SK-N-SH treated with all-trans-retinoic acid at 6 μM for 48 hours (cell line): ENCODE data around the gene PARVB.

Source experiments
- ARNTL ChIP-seq: fragments of 450-650 bp; formaldehyde crosslinking; IDR thresholded peaks from 2 replicates; pipeline ENCODE4 v1.5.0; 2020; ENCODE audit warnings: low read depth, mild to moderate bottlenecking, moderate library complexity, borderline replicate concordance
- BACH2 ChIP-seq: fragments of 250-450 bp; sonication (Bioruptor Pico); IDR thresholded peaks from 2 replicates; pipeline ENCODE4 v1.9.0; 2021; ENCODE audit warnings: mild to moderate bottlenecking, borderline replicate concordance
- CREB5 ChIP-seq: fragments of 250-450 bp; sonication (Bioruptor Pico); IDR thresholded peaks from 2 replicates; pipeline ENCODE4 v1.5.1; 2020; ENCODE audit warnings: low read depth, mild to moderate bottlenecking, moderate library complexity
- CSDC2 ChIP-seq: fragments of 250-450 bp; sonication (Bioruptor Pico); IDR thresholded peaks from 2 replicates; pipeline ENCODE4 v1.5.0; 2020; ENCODE audit warnings: mild to moderate bottlenecking, moderate library complexity
- CSRNP3 ChIP-seq: fragments of 250-450 bp; sonication (Bioruptor Pico); IDR thresholded peaks from 2 replicates; pipeline ENCODE4 v1.5.1; 2021; ENCODE audit warnings: mild to moderate bottlenecking, moderate library complexity
- OSR1 ChIP-seq: fragments of 250-450 bp; sonication (Bioruptor Pico); IDR thresholded peaks from 2 replicates; pipeline ENCODE4 v1.8.0; 2022; ENCODE audit warnings: moderate library complexity, mild to moderate bottlenecking, inconsistent platforms
- PATZ1 ChIP-seq: fragments of 250-450 bp; sonication (Bioruptor Pico); IDR thresholded peaks from 2 replicates; pipeline ENCODE4 v1.8.0; 2020; ENCODE audit warnings: mild to moderate bottlenecking, moderate library complexity, borderline replicate concordance
- PPARA ChIP-seq: fragments of 250-450 bp; sonication (Bioruptor Pico); IDR thresholded peaks from 2 replicates; pipeline ENCODE4 v1.5.0; 2020; ENCODE audit warnings: mild to moderate bottlenecking, borderline replicate concordance
- RARB ChIP-seq: fragments of 250-450 bp; sonication (Bioruptor Pico); IDR thresholded peaks from 2 replicates; pipeline ENCODE4 v1.8.0; 2021; ENCODE audit warnings: mild to moderate bottlenecking, moderate library complexity
- ZFP3 ChIP-seq: fragments of 250-450 bp; sonication (Bioruptor Pico); IDR thresholded peaks from 2 replicates; pipeline ENCODE4 v1.5.0; 2020; ENCODE audit warnings: mild to moderate bottlenecking, moderate library complexity
- ZFP30 ChIP-seq: fragments of 450-650 bp; formaldehyde crosslinking; IDR thresholded peaks from 2 replicates; pipeline ENCODE4 v1.5.0; 2022; ENCODE audit warnings: mild to moderate bottlenecking, moderate library complexity
- ZNF565 ChIP-seq: fragments of 450-650 bp; formaldehyde crosslinking; conservative IDR thresholded peaks from 2 replicates; pipeline ENCODE4 v1.5.0; 2020; ENCODE audit warnings: low read depth, mild to moderate bottlenecking, moderate library complexity

- TF ChIP-seq CSDC2 (CRISPR knock-in tag) (no peak), RARB (CRISPR knock-in tag) (no peak), CREB5 (no peak), ARNTL (CRISPR knock-in tag) (no peak), PATZ1 (no peak), OSR1 (no peak), ZFP30 (CRISPR knock-in tag) (no peak), BACH2 (CRISPR knock-in tag) (no peak), CSRNP3 (CRISPR knock-in tag) (no peak), PPARA (CRISPR knock-in tag) (no peak), ZFP3 (CRISPR knock-in tag) (no peak), ZNF565 (no peak)
Observed at GRCh38 chr22:44182588-44183286, 158.6 kb downstream of the PARVB start.
